T47D (cell line): Measurements from ENCODE around the gene GATA5.

Experiments used
- DNase-seq, 2 experiments: peaks; one replicate each; pipeline versions ENCODE4 v3.0.0 to v3.0.0-alpha.2; 2011 to 2012; ENCODE audit warnings: low read depth in 1 of 2, low spot score in 1 of 2
- JUND ChIP-seq: IDR thresholded peaks from 2 replicates; pipeline ENCODE4 v1.6.1; 2012; ENCODE audit warnings: low read depth
- in situ Hi-C: cut with HindIII; loops from 2 replicates; pipeline ENCODE4 v1.10.0; 2016; ENCODE audit warnings: low sequenced_read_pairs, low pct_unique_long_range_greater_than_20kb

Gene GATA5

GRCh38 chr20:62423326-62423706 lies 52.5 kb downstream of the GATA5 start:
- no peak for DNase-seq
- TF ChIP-seq JUND = no peak
- in situ Hi-C loops = no loop called here

GRCh38 chr20:62422636-62423325 lies 53.0 kb downstream of the GATA5 start:
- TF ChIP-seq JUND = no peak
- in situ Hi-C loops = no loop called here
- no peak for DNase-seq

GRCh38 chr20:62421716-62421990 lies 54.1 kb downstream of the GATA5 start:
- in situ Hi-C loops = no loop called here
- TF ChIP-seq JUND = no peak
- no peak for DNase-seq

GRCh38 chr20:62420846-62421715 lies 54.7 kb downstream of the GATA5 start:
- TF ChIP-seq JUND = no peak
- in situ Hi-C loops = no loop called here
- DNase-seq = peak in 1 of 2 experiments; percentile 58

- no peak for DNase-seq
- TF ChIP-seq JUND = no peak
- in situ Hi-C loops = no loop called here
These were observed 56.0 kb downstream of the GATA5 start for GRCh38 chr20:62419759-62420158.

- no peak for DNase-seq
- TF ChIP-seq JUND = no peak
- in situ Hi-C loops = no loop called here
These were observed 56.9 kb downstream of the GATA5 start for GRCh38 chr20:62418709-62419487.

- TF ChIP-seq JUND = no peak
- DNase-seq = no peak
- in situ Hi-C loops = no loop called here
These were observed 57.6 kb downstream of the GATA5 start for GRCh38 chr20:62417981-62418708.

GRCh38 chr20:62416651-62417637 lies 58.9 kb downstream of the GATA5 start:
- in situ Hi-C loops = no loop called here
- TF ChIP-seq JUND = no peak
- no peak for DNase-seq

- no peak for TF ChIP-seq JUND
- DNase-seq = no peak
- in situ Hi-C loops = no loop called here
These were observed 60.3 kb downstream of the GATA5 start for GRCh38 chr20:62415354-62416111.

- in situ Hi-C loops = no loop called here
These were observed 61.8 kb downstream of the GATA5 start for GRCh38 chr20:62413896-62414481.

More at GRCh38 chr20:62413896-62414481, 61.8 kb downstream of the GATA5 start:
- no peak for DNase-seq
- no peak for TF ChIP-seq JUND
